ENCODE measurements around the gene ABHD16A.

GRCh38 chr6:31729979-31730630 lies 27.0 kb upstream of the ABHD16A start:
- no peak for TF ChIP-seq CTCF (IDR thresholded peaks at IDR 0.05)
- TF ChIP-seq POLR2A (IDR thresholded peaks at IDR 0.05) = no peak

Data from Peyer's patch (tissue), 4 donors.